Mesenteric fat pad (tissue), 1 donor: ENCODE results near the gene PRIM2. TPM values are rescaled to one million over a fixed set of nuclear protein-coding genes. Genes with fewer than 3 reads are reported as not detected.
"Not testable (repeated sequence)": the region's sequence is repeated elsewhere in the genome, so short reads cannot be mapped to it uniquely, and the experiment has no call there.

Source experiments
- DNase-seq: peaks from one replicate; pipeline ENCODE4 v3.0.0-alpha.2; 2020; ENCODE audit warnings: low spot score
- microRNA-seq: library from miRNA; unstranded; fragments of <30 nt; microRNA quantifications from one replicate; pipeline ENCODE4 v1.2.0, GENCODE V29; 2020; ENCODE audit warnings: borderline number of aligned reads
- total RNA-seq: library from RNA; stranded (reverse); fragmentation: NEBNext Ultra II Directional; extraction: Animal tissue kit (Norgen Biotek cat#: 25700); gene quantifications from one replicate; pipeline ENCODE4 v1.2.1, GENCODE V29; 2021
- donor health status: DM: yes; HTN: yes; CAD: no.

PRIM2 gene
- total RNA-seq, 1 donor from 2014 or later, result 8.4 TPM

- not testable (repeated sequence) for DNase-seq
Measured at GRCh38 chr6:57581586-57581985, 264.2 kb downstream of the PRIM2 start.

- not testable (repeated sequence) for DNase-seq
Measured at GRCh38 chr6:57601105-57601504, 283.7 kb downstream of the PRIM2 start.

GRCh38 chr6:57605303-57605702, 287.9 kb downstream of the PRIM2 start:
- not testable (repeated sequence) for DNase-seq

GRCh38 chr6:57606331-57606730, 288.9 kb downstream of the PRIM2 start:
- not testable (repeated sequence) for DNase-seq

GRCh38 chr6:57610612-57611011, 293.2 kb downstream of the PRIM2 start:
- DNase-seq, result not testable (repeated sequence)

GRCh38 chr6:57618959-57619358, 301.5 kb downstream of the PRIM2 start:
- not testable (repeated sequence) for DNase-seq

- DNase-seq, result not testable (repeated sequence)
Measured at GRCh38 chr6:57631773-57632172, 314.3 kb downstream of the PRIM2 start.

- not testable (repeated sequence) for DNase-seq
Measured at GRCh38 chr6:57658526-57658925, 341.1 kb downstream of the PRIM2 start.

- DNase-seq, result not testable (repeated sequence)
Measured at GRCh38 chr6:57659794-57660193, 342.4 kb downstream of the PRIM2 start.

- not testable (repeated sequence) for DNase-seq
Measured at GRCh38 chr6:57660940-57661339, 343.5 kb downstream of the PRIM2 start.

- DNase-seq, result not testable (repeated sequence)
Measured at GRCh38 chr6:57668108-57668507, 350.7 kb downstream of the PRIM2 start.

- DNase-seq, result not testable (repeated sequence)
Measured at GRCh38 chr6:57671237-57671636, 353.8 kb downstream of the PRIM2 start.

GRCh38 chr6:57671937-57672627, 354.7 kb downstream of the PRIM2 start:
- not testable (repeated sequence) for DNase-seq

- not testable (repeated sequence) for DNase-seq
Measured at GRCh38 chr6:57673281-57673680, 355.9 kb downstream of the PRIM2 start.

GRCh38 chr6:57675386-57675785, 358.0 kb downstream of the PRIM2 start:
- not testable (repeated sequence) for DNase-seq

GRCh38 chr6:57696382-57696781, 379.0 kb downstream of the PRIM2 start:
- DNase-seq, result not testable (repeated sequence)

Small RNA genes lying within 50 kb of the gene (microRNA-seq; reads per million reads assigned to microRNA genes)
- gene MIR548U, result not detected

Other genes with a start within 250 kb of the PRIM2 start
- gene ZNF451, start 227.4 kb upstream of the PRIM2 start, total RNA-seq, result 44.7 TPM
- 4.4 TPM for gene BAG2, start 145.3 kb upstream of the PRIM2 start, total RNA-seq
- 9.4 TPM for gene RAB23, start 95.3 kb upstream of the PRIM2 start, total RNA-seq